ENCODE data around the gene LMBR1L. TPM values are rescaled to one million over a fixed set of nuclear protein-coding genes. Genes with fewer than 3 reads are reported as not detected.
A peak's percentile ranks its signal among the peaks of the same experiment; 100 is the strongest.

LMBR1L gene
- total and polyA plus RNA-seq, 10 of the 15 experiments (the other 5 are each of a cell fraction or from before 2014, with no cell fraction given) = 2.1 to 42.6 (median 20.0) TPM

GRCh38 chr12:49147384-49147783, 36.7 kb upstream of the LMBR1L start (continued):
- TF ChIP-seq RELA (IDR thresholded peaks at IDR 0.05; ENCODE audit: borderline replicate concordance, partially characterized antibody) (no peak), SKIL (IDR thresholded peaks at IDR 0.05; ENCODE audit: low read depth, poor library complexity, severe bottlenecking) (no peak), ESRRA (IDR thresholded peaks at IDR 0.05; ENCODE audit: low read length) (no peak), USF2 (IDR thresholded peaks at IDR 0.05; ENCODE audit: borderline replicate concordance, low read depth, low read length) (no peak), SREBF2 (IDR thresholded peaks at IDR 0.05; ENCODE audit: low read length) (no peak)

- Histone ChIP-seq H2AFZ (ENCODE audit: control insufficient read depth, low read depth, low read length) (no peak overlapping the region), H3K79me2 (ENCODE audit: control insufficient read depth, insufficient read depth, low read length) (no peaks in the 10 kb centered on the region; the same call in 1 of the 2 replicates)
- in situ Hi-C loops (cut with MboI) = no loop called here
- no peak for TF ChIP-seq JUND (IDR thresholded peaks at IDR 0.05; ENCODE audit: low read depth, low read length)
- no peak for TF ChIP-seq CHD4 (IDR thresholded peaks at IDR 0.05)
- no peak for TF ChIP-seq GABPA (IDR thresholded peaks at IDR 0.05; ENCODE audit: low read depth)
- TF ChIP-seq MTA2 (IDR thresholded peaks at IDR 0.05; ENCODE audit: low read depth) = no peak
- TF ChIP-seq SUPT20H (IDR thresholded peaks at IDR 0.05; ENCODE audit: borderline replicate concordance, control insufficient read depth, low read depth, low read length) = no peak
- TF ChIP-seq ZBTB11 (CRISPR knock-in tag; IDR thresholded peaks at IDR 0.05) = no peak
- TF ChIP-seq BACH1 (IDR thresholded peaks at IDR 0.05; ENCODE audit: borderline replicate concordance) = no peak
- no peak for TF ChIP-seq DPF2 (IDR thresholded peaks at IDR 0.05)
- no peak for TF ChIP-seq EP300 (IDR thresholded peaks at IDR 0.05; ENCODE audit: borderline replicate concordance in 1 of 2, control insufficient read depth in 1 of 2, low read depth in 2 of 2, low read length in 2 of 2)
- TF ChIP-seq MLLT1 (IDR thresholded peaks at IDR 0.05) = no peak
These were observed 35.8 kb upstream of the LMBR1L start for GRCh38 chr12:49146406-49146805.

More at GRCh38 chr12:49146406-49146805, 35.8 kb upstream of the LMBR1L start:
- Histone ChIP-seq H3K9ac (ENCODE audit: control insufficient read depth, insufficient read depth, low read length) (no peak overlapping the region), H3K4me1 (ENCODE audit: control insufficient read depth, insufficient read depth, low read length) (no peaks in the 10 kb centered on the region), H3K27ac (ENCODE audit: control insufficient read depth, insufficient read depth) (no peak overlapping the region), H3K9me3 (replicated peaks; ENCODE audit: control insufficient read depth, insufficient read depth, low read length) (no peaks in the 10 kb centered on the region), H3K36me3 (ENCODE audit: control insufficient read depth in 2 of 2, insufficient read depth in 2 of 2, low read length in 1 of 2) (no peaks in the 10 kb centered on the region), H3K4me2 (ENCODE audit: control insufficient read depth, insufficient read depth) (no peak overlapping the region), H4K20me1 (ENCODE audit: control insufficient read depth, insufficient read depth) (no peaks in the 10 kb centered on the region), H3K27me3 (replicated peaks in 1 of 2; ENCODE audit: control insufficient read depth in 2 of 2, insufficient read depth in 2 of 2, low read length in 1 of 2) (no peaks in the 10 kb centered on the region), H3K4me3 (no peak overlapping the region)
- DNase-seq (ENCODE audit: low read depth, low spot score) (no peak), FAIRE-seq (no peak), ATAC-seq (no peak)
- 100% methylated on average over 1 of the region's 1 CpG for WGBS (ENCODE audit: insufficient coverage, insufficient replicate concordance, low lambda C conversion rate, missing lambda C conversion rate)
- POLR2A ChIA-PET = interaction anchor here (0.5 to 0.6 kb wide), 2 partner anchors 32 to 37 kb away, joined by 4 to 7 read pairs; no protein-coding TSS in a partner anchor
- BruUV-seq (replicated peaks) = TSS peak; percentile 43
- RAD21 ChIA-PET (ENCODE audit: unreplicated experiment) = no interaction called here
- intact Hi-C loops (cut with micrococcal nuclease; ENCODE audit: unreplicated experiment) = no loop called here
- SMC1A ChIA-PET (ENCODE audit: uncharacterized antibody, unreplicated experiment) = interaction anchor here (0.7 to 0.8 kb wide), 2 partner anchors 14 to 98 kb away, joined by 3 to 4 read pairs; no protein-coding TSS in a partner anchor
- CTCF ChIA-PET = interaction anchor here (0.6 kb wide), 1 partner anchor 111 kb away, joined by 4 read pairs; no protein-coding TSS in a partner anchor

All from GM12878 (cell line).